GM13977 (cell line): ENCODE data around the gene C1orf232.

ENCODE experiments used
- DNase-seq: peaks from one replicate; pipeline ENCODE4 v3.0.0; 2012; ENCODE audit warnings: low spot score
- in situ Hi-C: fragments of 300-500 bp; cut with MboI; formaldehyde crosslinking; loops from one replicate; pipeline ENCODE4 v1.12.0; 2022; ENCODE audit warnings: low sequenced_read_pairs, low pct_unique_long_range_greater_than_20kb, mixed read lengths, inconsistent platforms; ENCODE audit not compliant: unreplicated experiment
- TF ChIP-seq, protein P1 (sequence below): IDR thresholded peaks from 2 replicates; pipeline ENCODE4 v1.5.1; 2012; ENCODE audit warnings: mild to moderate bottlenecking, control low read depth; ENCODE audit not compliant: insufficient read depth; ENCODE audit errors: extremely low read depth, missing control alignments

C1orf232 gene

DNA sequence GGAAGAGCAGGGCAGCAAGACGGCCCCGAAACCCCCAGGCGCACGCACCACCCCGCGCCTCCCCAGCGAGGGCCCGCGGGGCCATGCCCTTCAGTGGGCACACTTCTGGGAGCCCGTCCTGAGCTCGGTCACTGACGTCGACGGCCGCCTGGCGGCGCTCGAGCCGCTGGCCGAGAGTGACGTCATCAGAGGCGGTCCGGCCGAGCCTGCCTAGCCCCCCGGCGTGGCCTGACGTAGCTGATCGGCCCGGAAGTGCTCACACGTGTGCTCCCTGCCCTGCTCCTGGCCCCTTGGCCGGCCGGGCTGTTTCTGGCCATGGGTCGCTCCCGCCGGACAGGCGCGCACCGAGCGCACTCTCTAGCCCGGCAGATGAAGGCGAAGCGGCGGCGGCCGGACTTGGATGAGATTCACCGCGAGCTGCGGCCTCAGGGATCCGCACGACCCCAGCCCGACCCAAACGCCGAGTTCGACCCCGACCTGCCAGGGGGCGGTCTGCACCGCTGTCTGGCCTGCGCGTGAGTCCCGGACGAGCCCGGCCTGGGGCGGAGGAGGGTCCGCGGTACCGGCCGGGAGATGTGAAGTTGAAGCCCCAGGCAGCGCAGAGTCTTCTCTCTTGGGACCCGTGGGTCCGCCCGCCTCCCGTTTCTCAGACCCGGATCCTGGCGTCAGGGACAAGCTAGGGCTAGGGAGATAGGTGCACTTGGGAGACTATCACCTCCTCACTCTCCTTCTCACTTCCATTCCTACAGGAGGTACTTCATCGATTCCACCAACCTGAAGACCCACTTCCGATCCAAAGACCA, 1.1 kb upstream of the C1orf232 start, which contains the start of gene ZNF593:
TSS of gene ZNF593 (plus strand) at position 240 of the 803 bp plus-strand sequence. CDS start at position 316, 76 bp downstream.
- TF ChIP-seq, protein P1, sequence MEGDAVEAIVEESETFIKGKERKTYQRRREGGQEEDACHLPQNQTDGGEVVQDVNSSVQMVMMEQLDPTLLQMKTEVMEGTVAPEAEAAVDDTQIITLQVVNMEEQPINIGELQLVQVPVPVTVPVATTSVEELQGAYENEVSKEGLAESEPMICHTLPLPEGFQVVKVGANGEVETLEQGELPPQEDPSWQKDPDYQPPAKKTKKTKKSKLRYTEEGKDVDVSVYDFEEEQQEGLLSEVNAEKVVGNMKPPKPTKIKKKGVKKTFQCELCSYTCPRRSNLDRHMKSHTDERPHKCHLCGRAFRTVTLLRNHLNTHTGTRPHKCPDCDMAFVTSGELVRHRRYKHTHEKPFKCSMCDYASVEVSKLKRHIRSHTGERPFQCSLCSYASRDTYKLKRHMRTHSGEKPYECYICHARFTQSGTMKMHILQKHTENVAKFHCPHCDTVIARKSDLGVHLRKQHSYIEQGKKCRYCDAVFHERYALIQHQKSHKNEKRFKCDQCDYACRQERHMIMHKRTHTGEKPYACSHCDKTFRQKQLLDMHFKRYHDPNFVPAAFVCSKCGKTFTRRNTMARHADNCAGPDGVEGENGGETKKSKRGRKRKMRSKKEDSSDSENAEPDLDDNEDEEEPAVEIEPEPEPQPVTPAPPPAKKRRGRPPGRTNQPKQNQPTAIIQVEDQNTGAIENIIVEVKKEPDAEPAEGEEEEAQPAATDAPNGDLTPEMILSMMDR = peak; percentile 97
- in situ Hi-C loops = no loop called here
- DNase-seq = peak; percentile 100

DNA sequence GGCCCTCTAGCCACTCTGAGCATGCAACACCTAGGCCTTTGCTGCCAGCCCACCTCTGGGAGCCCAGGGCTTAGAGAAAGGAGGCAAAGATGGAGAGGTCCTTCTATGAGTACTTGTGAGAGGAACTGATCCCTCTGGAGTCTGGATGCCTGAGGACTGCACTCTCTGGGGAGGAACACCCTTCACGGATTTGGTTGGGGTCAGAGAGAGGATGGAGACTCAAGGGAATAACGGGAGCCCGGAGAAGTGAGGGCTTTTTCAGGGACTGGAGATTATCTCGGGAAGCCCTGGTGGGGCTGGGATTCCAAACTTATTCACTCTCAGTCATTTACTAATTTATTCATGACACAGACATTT, 413 bp upstream of the C1orf232 start:
- in situ Hi-C loops = no loop called here
- no peak for DNase-seq

DNA sequence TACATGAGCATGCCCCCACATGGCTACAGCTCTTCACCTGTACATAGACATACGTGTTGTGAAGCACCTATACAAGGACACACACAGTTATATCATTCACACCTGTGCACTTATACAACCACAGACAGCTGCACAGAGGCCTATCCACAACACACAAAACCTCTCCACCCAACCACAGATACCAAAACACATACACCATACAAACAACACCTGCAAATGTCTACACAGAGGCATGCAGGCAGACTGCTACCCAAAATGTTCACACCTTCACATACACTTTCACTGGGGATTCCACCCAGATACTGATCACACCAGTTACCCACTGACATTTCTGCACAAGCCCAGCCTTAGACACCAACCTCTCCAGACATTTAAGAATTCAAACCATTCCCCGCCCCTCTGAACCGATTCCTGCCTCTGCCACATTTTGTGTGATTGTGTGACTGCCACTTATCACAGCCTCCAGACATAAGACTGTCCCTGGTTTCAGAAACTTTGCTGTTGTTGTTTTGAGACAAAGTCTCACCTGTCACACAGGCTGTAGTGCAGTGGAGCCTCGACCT, 2.0 kb downstream of the C1orf232 start:
- in situ Hi-C loops = no loop called here
- DNase-seq = no peak
- TF ChIP-seq, protein P1 = no peak

More for the DNA sequence above, 413 bp upstream of the C1orf232 start:
- TF ChIP-seq, protein P1 = no peak

DNA sequence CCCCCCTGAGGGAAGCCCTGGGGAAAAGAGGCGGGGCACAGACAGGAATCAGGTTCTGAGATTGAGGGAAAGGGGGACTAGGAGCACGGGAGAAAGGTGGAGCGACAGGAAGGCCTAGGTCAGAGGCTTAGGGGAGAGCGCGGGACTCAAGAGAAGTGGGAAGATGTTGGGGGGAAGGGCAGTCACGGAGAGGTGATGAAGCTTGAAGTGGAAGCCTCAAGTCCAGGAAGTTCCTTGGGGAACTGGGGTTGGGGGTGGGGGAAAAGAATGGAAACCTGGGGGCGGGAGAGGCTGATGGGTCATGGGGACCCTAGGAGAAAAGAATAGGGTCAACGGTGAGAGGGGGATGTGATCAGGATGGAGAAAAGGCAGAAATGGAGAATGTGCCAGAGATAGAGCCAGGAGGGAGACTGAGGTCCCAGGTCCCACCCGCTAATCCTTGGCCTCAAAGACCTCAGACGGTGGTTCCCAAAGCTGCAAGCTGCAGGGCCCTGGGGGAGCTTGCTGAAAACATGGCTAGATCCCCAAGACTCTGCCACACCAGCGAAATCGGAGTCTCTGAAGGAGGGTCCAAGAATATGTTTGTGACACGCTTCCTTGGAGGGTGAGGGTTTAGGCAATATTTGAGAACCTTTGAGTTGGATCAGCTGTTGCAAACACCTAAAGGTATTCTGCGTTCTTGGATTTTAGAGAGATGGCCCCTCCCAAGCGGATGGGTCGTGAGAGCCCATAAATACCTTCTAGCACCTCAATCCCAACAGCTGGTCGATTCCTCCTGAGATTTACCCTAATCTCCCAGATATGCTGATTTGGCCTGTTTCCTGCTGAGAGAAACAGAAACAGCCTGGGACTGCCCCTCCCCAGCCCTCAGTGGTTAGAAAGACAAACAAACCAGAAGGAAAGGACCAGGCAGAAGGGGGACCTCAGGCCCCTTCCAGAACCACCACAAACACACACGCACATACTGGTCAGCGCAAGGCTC, 3.6 kb downstream of the C1orf232 start:
- no peak for DNase-seq
- in situ Hi-C loops = no loop called here
- TF ChIP-seq, protein P1 = no peak

DNA sequence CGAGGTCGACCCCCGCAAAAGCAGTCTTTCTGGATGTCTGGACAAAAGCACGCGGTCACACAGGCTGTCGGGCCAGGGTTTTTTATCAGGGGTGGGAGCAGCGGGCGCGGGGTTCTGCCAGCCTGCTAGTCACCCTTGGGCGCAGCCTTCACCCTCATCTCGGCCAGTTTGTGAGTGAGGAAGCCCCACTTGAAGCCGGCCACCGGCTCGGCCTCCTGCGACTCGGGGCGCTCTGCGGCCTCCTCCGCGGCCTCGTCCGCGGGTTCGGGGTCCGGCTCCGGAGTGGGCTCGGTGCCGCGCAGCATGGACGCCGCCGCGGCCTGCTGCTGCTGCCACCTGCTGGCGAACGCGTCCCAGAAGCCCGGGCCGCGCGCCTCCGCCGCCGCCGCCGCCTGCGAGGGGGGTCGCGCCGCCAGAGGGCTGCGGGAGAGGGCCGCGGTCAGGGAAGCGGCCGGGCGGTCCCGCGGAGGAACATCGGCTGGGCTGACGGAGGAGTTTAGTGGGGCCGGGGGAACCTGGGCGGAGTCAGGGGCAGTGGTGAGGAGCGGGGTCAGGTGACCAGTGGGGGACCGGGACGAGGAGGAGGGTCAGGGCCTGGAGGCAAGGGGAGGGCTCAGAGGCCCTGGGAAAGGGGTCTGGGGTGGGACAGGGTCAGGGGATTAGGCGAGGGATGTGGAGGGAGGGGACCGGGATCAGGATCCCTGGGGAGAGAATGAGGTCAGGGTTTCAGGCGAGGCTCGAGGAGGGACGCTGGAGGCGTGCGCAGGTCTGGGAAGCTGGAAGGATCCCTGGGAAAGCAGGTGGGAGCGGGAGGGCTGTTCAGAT, 4.5 kb downstream of the C1orf232 start:
- in situ Hi-C loops = no loop called here
- DNase-seq = peak; percentile 86
- TF ChIP-seq, protein P1 = peak; percentile 93
